ENCODE data around the gene SOCS6.
A peak's percentile ranks its signal among the peaks of the same experiment; 100 is the strongest.
"Not testable (repeated sequence)": the region's sequence is repeated elsewhere in the genome, so short reads cannot be mapped to it uniquely, and the experiment has no call there.

The SOCS6 gene, protein sequence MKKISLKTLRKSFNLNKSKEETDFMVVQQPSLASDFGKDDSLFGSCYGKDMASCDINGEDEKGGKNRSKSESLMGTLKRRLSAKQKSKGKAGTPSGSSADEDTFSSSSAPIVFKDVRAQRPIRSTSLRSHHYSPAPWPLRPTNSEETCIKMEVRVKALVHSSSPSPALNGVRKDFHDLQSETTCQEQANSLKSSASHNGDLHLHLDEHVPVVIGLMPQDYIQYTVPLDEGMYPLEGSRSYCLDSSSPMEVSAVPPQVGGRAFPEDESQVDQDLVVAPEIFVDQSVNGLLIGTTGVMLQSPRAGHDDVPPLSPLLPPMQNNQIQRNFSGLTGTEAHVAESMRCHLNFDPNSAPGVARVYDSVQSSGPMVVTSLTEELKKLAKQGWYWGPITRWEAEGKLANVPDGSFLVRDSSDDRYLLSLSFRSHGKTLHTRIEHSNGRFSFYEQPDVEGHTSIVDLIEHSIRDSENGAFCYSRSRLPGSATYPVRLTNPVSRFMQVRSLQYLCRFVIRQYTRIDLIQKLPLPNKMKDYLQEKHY

DNA sequence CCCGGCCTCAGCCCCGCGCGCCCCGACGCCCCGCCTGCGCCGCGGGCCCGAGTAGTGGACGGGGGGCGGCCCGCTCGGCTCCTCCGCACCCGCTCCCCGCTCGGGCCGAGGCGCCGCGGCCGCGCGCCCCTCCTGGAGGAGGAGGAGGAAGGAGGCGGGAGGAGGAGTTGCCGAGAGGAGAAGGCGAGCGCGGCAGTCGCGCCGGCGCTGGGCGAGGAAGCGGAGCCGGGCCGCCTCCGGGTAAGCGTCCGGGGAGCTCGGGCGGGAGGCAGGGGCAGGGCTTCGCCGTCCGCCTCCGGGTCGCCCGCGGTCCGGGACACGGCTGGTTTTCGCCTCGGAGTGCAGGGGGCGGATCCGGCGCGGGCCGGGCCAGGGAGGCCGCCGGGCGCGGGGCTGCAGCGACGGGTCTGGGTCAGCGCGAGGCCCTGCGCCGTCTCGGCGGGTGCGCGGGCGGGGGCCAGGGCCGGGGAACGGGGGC is at the start of gene SOCS6:
SOCS6 (plus strand) TSS at position 195 of the 478 bp plus-strand sequence. CDS start 35,624 bp downstream, outside the sequence.
- H3K4me3 ChIP-seq (ENCODE audit: control insufficient read depth, low read depth, low read length) = peak within 1 kb of the TSS; percentile 72
- DNase-seq (ENCODE audit: low read depth) = peak; percentile 55
- TF ChIP-seq, protein P1, sequence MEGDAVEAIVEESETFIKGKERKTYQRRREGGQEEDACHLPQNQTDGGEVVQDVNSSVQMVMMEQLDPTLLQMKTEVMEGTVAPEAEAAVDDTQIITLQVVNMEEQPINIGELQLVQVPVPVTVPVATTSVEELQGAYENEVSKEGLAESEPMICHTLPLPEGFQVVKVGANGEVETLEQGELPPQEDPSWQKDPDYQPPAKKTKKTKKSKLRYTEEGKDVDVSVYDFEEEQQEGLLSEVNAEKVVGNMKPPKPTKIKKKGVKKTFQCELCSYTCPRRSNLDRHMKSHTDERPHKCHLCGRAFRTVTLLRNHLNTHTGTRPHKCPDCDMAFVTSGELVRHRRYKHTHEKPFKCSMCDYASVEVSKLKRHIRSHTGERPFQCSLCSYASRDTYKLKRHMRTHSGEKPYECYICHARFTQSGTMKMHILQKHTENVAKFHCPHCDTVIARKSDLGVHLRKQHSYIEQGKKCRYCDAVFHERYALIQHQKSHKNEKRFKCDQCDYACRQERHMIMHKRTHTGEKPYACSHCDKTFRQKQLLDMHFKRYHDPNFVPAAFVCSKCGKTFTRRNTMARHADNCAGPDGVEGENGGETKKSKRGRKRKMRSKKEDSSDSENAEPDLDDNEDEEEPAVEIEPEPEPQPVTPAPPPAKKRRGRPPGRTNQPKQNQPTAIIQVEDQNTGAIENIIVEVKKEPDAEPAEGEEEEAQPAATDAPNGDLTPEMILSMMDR (conservative IDR thresholded peaks at IDR 0.05; ENCODE audit: control insufficient read depth, insufficient read depth, low read depth, low read length) = no peak

DNA sequence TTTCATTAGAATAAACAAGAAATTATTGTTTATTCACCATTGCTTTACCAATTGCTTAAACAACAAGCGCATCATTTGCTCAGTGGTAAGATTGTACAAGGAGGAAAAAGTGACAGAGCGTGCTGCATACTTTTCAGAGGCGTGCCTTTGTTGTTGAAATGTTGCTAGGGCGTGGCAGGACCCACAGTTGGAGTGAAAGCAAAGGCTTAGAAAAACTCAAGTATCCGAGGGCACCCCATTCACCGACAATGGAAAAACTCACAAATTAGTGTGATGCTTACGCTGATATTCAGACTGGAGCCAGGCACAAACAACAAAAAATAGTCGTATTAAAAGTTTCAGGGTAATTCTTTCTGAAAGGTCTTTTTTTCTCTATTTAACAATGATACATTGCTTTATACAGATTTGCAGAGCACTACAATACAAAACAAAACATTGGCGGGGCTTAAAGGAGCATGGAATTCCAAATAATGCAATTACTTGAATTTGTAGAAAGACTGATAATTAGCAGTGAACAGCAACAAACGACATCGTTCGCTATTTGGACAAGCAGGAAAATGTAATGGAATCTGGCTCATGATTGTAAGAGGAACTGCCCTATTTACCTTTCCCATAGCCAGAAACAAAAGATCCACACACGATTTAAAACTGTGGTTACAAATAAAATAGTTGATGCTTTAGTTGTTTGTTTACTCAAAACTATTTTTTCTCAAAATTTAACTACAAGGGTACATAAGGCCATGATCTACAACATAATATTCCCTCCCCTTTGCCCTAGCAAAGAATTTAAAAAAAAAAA is 45.5 kb upstream of the SOCS6 start:
- no peak overlapping the region for H3K4me3 ChIP-seq (ENCODE audit: control insufficient read depth, low read depth, low read length)
- TF ChIP-seq, protein P1 (conservative IDR thresholded peaks at IDR 0.05; ENCODE audit: control insufficient read depth, insufficient read depth, low read depth, low read length) = no peak
- no peak for DNase-seq (ENCODE audit: low read depth)

DNA sequence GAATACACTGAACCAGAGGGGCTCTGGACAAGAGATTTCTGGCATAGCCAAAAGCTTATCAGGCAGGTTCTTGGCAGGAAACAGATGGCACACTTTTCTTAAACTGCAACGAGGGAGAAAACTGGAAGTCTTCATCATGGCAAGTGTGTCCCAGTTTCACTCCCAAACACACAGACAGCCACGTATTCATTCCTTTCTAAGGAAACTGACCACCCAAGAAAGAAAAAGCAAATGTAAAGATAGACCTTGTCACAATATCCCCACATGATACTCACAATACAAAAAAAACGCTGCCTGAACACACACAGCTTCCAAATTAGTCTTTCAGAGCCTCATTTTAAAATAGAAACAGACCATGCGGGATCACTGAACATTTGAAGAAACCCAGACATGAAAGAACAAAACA is 42.8 kb upstream of the SOCS6 start:
- TF ChIP-seq, protein P1 (conservative IDR thresholded peaks at IDR 0.05; ENCODE audit: control insufficient read depth, insufficient read depth, low read depth, low read length) = no peak
- DNase-seq (ENCODE audit: low read depth) = no peak
- no peak overlapping the region for H3K4me3 ChIP-seq (ENCODE audit: control insufficient read depth, low read depth, low read length)

DNA sequence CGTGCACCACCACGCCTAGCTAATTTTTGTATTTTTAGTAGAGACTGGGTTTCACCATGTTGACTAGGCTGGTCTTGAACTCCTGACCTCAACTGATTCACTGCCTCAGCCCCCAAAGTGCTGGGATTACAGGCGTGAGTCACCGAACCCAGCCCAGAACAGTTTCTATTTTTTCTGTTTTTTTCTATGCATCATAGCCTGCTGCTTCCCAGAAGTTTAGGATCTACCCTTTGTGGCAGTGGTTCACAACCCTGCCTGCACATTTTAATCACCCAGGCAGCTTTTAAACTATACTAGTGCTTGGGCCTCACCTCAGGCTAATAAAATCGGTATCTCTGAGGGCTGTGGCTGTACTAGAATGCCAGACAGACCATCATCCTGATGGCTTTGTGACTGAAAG is 39.7 kb upstream of the SOCS6 start:
- DNase-seq (ENCODE audit: low read depth) = peak; percentile 67
- TF ChIP-seq, protein P1 (conservative IDR thresholded peaks at IDR 0.05; ENCODE audit: control insufficient read depth, insufficient read depth, low read depth, low read length) = no peak

DNA sequence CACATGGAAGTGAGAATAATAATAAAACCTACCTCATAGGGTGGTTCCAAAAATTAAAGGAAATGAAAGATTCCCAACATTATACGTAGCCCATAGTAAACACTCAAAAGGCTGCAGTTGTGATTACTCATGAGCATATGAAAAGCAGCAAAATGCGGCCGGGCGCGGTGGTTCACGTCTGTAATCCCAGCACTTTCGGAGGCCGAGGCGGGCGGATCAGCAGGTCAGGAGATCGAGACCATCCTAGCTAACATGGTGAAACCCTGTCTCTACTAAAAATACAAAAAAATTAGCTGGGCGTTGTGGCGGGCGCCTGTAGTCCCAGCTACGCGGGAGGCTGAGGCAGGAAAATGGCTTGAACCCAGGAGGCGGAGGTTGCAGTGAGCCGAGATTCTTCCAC is 39.0 kb upstream of the SOCS6 start:
- H3K4me3 ChIP-seq (ENCODE audit: control insufficient read depth, low read depth, low read length) = not testable (repeated sequence)

More for the DNA sequence above, 39.7 kb upstream of the SOCS6 start:
- H3K4me3 ChIP-seq (ENCODE audit: control insufficient read depth, low read depth, low read length) = no peak overlapping the region

DNA sequence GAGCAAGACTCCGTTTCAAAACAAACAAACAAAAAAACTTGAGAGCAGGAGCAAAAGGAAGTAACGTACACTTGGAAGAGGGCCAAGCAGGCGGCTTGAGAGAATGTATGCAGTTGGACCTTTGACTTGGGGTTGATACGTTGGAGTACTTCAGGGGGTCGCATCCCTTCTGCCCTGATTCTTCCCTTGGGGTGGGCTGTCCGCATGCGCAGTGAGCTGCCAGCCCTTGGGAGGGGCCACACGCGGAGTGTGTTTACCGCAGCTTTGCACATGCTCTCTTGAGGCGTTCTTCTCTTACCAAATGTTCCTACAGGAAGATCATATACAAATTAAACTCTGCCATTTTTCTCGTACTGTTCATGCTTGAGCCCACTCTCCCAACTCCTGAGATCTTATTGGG is 38.1 kb upstream of the SOCS6 start:
- DNase-seq (ENCODE audit: low read depth) = no peak
- H3K4me3 ChIP-seq (ENCODE audit: control insufficient read depth, low read depth, low read length) = no peak overlapping the region
- TF ChIP-seq, protein P1 (conservative IDR thresholded peaks at IDR 0.05; ENCODE audit: control insufficient read depth, insufficient read depth, low read depth, low read length) = no peak

More for the DNA sequence above, 39.0 kb upstream of the SOCS6 start:
- not testable (repeated sequence) for DNase-seq (ENCODE audit: low read depth)

Data from fibroblast of mammary gland (primary cell).